Skeletal muscle tissue (tissue), 4 donors: ENCODE measurements around the gene DHX9. TPM values are rescaled to one million over a fixed set of nuclear protein-coding genes. Genes with fewer than 3 reads are reported as not detected.
"Not testable (repeated sequence)": the region's sequence is repeated elsewhere in the genome, so short reads cannot be mapped to it uniquely, and the experiment has no call there.

Source experiments
- H3K27ac ChIP-seq: one replicate; pipeline ENCODE4 v1.7.0; 2013; ENCODE audit warnings: mild to moderate bottlenecking, low read depth, low read length, inconsistent platforms
- H3K27me3 ChIP-seq, 3 donors: one replicate each; pipeline ENCODE4 v1.7.0; 2013; ENCODE audit warnings: low read length in 3 of 3; ENCODE audit not compliant: control insufficient read depth in 3 of 3, insufficient read depth in 3 of 3
- H3K36me3 ChIP-seq, 3 donors: one replicate each; pipeline ENCODE4 v1.7.0; 2013; ENCODE audit warnings: low read length in 3 of 3; ENCODE audit not compliant: control insufficient read depth in 3 of 3, insufficient read depth in 3 of 3
- H3K4me1 ChIP-seq, 3 donors: one replicate each; pipeline ENCODE4 v1.7.0; 2013; ENCODE audit warnings: low read length in 3 of 3, mild to moderate bottlenecking in 3 of 3; ENCODE audit not compliant: control insufficient read depth in 3 of 3, insufficient read depth in 3 of 3
- H3K4me3 ChIP-seq, 3 donors: one replicate each; pipeline ENCODE4 v1.7.0; 2013; ENCODE audit warnings: low read length in 3 of 3
- H3K9ac ChIP-seq, 3 donors: one replicate each; pipeline ENCODE4 v1.7.0; 2013; ENCODE audit warnings: low read length in 3 of 3, mild to moderate bottlenecking in 3 of 3, moderate library complexity in 2 of 3, low read depth in 1 of 3
- H3K9me3 ChIP-seq, 3 donors: one replicate each; pipeline ENCODE4 v1.7.0; 2013; ENCODE audit warnings: low read length in 3 of 3; ENCODE audit not compliant: control insufficient read depth in 3 of 3
- total RNA-seq: library from RNA; depleted of rRNA; stranded (reverse); fragments of >200 nt; gene quantifications from one replicate; pipeline ENCODE4 v1.2.3, GENCODE V29; 2014
- donor health status: Osteomylitis.

DHX9 gene
- total RNA-seq, 1 donor from 2014 or later = 142 TPM

DNA sequence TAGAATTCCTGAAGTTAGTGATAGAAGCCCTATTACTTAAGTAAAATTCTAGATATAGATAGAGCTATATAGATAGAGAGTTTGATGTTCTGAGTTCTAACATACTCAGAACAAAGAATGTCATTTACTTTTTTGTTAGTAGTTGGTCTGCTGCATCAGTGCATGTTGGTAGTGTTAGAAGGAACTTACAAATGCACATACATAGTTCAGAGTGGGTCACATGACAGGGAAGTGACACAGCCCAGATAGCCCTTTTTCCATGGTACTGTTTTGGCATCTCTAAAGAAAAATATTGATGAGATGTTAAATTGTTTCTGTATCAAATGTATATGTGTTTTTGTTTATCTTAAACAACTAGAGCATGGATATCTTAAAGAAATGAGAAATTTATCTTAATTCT, 45.7 kb downstream of the DHX9 start:
- H3K36me3 ChIP-seq = peaks cover 52 to 80% (median 79%) of the 10 kb centered on the region in 3 donors
- no peak overlapping the region for H3K9ac ChIP-seq
- no peaks in the 10 kb centered on the region for H3K9me3 ChIP-seq
- no peaks in the 10 kb centered on the region for H3K4me1 ChIP-seq
- no peak overlapping the region for H3K27ac ChIP-seq
- H3K27me3 ChIP-seq = no peaks in the 10 kb centered on the region
- no peak overlapping the region for H3K4me3 ChIP-seq

DNA sequence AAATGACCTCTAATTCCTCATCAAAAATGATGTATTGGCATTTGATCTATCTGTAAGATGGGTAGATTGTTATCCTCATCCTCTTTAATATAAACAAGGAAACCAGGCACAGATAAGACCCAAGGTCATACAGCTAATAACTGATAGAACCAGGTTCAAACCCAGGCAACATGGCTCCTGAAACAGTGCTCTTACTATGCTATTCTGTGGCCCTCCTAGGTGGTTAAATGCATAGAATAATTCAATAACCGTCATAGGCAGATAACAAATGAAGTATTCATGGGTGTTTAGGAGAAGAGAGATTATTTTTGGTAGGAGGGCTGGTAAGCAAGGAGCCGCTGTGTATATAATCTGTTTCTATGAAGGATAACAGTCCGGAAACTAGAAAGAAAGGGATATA, 46.4 kb downstream of the DHX9 start:
- Histone ChIP-seq H3K9me3 (no peaks in the 10 kb centered on the region), H3K4me1 (no peaks in the 10 kb centered on the region), H3K9ac (no peak overlapping the region), H3K4me3 (no peak overlapping the region), H3K36me3 (peaks cover 47 to 73% (median 72%) of the 10 kb centered on the region in 3 donors), H3K27ac (no peak overlapping the region), H3K27me3 (no peaks in the 10 kb centered on the region)

DNA sequence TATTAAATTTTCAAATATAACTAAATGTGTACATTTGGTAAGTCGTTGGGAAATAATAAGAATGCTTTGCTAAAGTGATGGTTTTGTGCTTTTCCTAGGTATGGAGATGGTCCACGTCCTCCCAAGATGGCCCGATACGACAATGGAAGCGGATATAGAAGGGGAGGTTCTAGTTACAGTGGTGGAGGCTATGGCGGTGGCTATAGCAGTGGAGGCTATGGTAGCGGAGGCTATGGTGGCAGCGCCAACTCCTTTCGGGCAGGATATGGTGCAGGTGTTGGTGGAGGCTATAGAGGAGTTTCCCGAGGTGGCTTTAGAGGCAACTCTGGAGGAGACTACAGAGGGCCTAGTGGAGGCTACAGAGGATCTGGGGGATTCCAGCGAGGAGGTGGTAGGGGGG, 47.8 kb downstream of the DHX9 start:
- H3K9ac ChIP-seq = no peak overlapping the region
- H3K27ac ChIP-seq = no peak overlapping the region
- H3K4me3 ChIP-seq = no peak overlapping the region
- peaks cover 38 to 60% (median 58%) of the 10 kb centered on the region in 3 donors for H3K36me3 ChIP-seq
- no peaks in the 10 kb centered on the region for H3K4me1 ChIP-seq
- H3K9me3 ChIP-seq = no peaks in the 10 kb centered on the region
- H3K27me3 ChIP-seq = no peaks in the 10 kb centered on the region

DNA sequence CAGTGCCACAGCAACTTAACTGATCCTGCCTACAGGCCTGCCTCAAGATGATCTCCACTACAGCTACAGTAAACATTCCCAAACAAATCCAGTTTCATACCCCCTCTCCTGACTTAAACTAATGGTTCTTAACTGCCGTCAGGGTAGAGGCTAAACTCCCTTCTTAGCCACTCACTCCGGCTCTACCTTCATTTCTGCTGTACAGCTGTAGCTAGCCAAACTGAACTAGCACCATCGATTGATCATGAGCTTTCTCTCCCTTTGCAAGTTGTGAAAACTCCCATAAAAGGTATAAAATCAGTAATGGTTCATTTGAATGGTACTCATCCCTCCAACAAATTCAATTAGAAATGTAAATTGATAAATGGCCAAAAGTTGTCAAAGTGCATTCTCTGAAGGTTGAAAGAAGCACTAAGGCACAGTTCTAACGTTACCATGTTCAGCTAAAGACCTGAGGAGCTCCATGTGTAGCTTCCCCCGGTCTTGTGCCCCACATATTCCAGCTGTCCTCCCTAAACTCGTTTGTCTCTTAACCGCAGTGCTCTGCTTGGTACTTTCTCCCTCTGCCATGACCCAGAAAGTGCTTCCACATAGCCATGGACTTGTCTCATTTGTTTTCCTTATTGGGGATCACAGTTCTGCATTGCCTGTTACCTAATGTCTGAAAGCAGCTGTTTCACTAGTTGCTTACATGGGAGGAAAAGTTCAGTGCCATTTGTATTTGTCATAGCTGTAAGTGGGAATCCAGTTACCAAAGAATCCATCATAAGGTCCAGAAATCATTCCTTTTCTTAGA, 49.8 kb downstream of the DHX9 start:
- Histone ChIP-seq H3K27me3 (no peaks in the 10 kb centered on the region), H3K36me3 (peaks cover 25 to 43% (median 42%) of the 10 kb centered on the region in 3 donors), H3K4me1 (no peaks in the 10 kb centered on the region), H3K4me3 (no peak overlapping the region), H3K27ac (no peak overlapping the region), H3K9ac (no peak overlapping the region), H3K9me3 (no peaks in the 10 kb centered on the region)

DNA sequence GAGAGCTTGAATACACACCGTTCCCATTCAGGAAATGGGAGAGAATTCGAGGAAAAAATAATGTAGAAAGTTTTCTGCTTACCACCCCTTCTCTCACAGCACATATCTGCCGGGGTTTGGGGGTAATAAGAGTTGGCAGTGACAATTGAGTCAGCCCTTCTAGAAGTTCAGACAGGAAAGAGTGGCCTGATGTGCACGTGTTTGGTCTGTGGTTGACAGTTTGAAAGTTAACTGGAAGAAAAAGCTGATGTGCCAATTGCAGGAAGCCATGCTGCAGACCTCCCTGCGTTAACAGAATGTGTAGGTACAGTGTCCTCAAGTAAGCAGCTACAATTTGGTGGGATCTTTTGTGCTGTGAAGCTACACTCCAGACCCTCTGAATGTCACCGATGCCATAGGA, 50.9 kb downstream of the DHX9 start:
- H3K4me1 ChIP-seq = no peaks in the 10 kb centered on the region
- H3K9ac ChIP-seq = no peak overlapping the region
- no peaks in the 10 kb centered on the region for H3K9me3 ChIP-seq
- H3K27ac ChIP-seq = no peak overlapping the region
- peaks cover 18 to 35% (median 34%) of the 10 kb centered on the region in 3 donors for H3K36me3 ChIP-seq
- no peaks in the 10 kb centered on the region for H3K27me3 ChIP-seq
- no peak overlapping the region for H3K4me3 ChIP-seq

DNA sequence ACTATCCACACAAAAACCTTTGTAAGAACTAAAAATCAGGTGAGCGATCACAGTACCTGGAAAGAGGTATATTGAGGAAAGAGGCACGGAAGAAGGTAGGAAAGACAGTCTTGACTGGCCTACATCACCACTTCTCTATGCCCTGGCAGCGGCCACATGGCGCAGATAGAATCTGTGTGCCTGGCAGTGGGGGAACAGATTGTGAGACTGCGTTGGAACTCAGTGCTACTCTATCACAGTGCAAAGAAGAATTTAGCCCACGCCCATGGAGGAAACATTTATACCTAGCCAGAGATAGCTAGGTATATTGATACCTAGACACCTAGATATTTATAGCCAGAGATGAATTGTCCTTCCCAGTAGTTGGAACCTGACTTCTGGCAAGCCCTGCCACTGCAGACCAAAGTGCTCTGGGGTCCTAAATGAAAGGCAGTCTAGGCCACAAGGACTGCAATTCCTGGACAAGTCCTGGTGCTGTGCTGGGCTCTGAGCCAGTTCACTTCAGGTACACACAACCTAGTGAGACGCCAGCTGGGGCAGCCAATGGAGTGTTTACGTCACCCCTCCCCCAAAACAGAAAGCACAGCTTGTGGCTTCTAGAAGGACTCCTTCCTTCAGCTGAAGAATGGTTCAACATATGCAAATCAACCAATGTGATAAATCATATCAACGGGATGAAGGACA, 51.9 kb downstream of the DHX9 start:
- no peak overlapping the region for H3K27ac ChIP-seq
- H3K27me3 ChIP-seq = no peaks in the 10 kb centered on the region
- H3K36me3 ChIP-seq = peaks cover 13 to 27% (median 26%) of the 10 kb centered on the region in 3 donors
- no peaks in the 10 kb centered on the region for H3K9me3 ChIP-seq
- no peak overlapping the region for H3K4me3 ChIP-seq
- H3K4me1 ChIP-seq = no peaks in the 10 kb centered on the region
- H3K9ac ChIP-seq = no peak overlapping the region

DNA sequence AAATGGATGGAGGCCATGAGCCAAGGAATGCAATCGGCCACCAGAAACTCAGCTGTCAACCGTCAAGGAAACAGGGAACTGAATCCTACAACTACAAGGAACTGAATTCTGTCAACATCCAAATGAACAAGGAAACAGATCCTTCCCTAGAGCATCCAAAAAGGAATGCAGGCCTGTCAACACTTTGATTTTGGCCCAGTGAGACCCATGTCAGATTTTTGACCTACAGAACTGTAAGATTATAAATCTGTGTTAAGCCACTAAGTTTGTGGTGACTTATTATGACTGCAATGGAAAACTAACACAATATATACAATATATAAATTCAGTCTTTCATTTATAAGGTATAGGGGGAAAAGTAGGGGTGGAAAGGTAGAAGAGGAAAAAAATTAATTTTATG, 58.5 kb downstream of the DHX9 start:
- no peak overlapping the region for H3K9ac ChIP-seq
- H3K4me1 ChIP-seq = no peaks in the 10 kb centered on the region
- no peaks in the 10 kb centered on the region for H3K9me3 ChIP-seq
- no peak overlapping the region for H3K27ac ChIP-seq
- no peaks in the 10 kb centered on the region for H3K36me3 ChIP-seq
- no peak overlapping the region for H3K4me3 ChIP-seq
- H3K27me3 ChIP-seq = no peaks in the 10 kb centered on the region

DNA sequence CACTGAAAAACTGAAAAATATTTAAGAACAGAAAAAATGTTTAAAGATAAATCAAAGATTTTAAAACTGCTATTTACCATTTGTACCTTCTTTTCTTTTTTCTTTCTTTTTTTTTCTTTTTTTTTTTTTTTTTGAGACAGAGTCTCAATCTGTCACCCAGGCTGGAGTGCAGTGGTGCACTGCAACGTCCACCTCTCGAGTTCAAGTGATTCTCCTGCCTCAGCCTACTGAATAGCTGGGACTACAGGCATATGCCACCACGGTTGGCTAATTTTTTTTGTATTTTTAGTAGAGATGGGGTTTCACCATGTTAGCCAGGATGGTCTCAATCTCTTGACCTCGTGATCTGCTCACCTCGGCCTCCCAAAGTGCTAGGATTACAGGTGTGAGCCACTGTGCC, 62.8 kb downstream of the DHX9 start:
- H3K27ac ChIP-seq, H3K4me3 ChIP-seq, H3K36me3 ChIP-seq, H3K9ac ChIP-seq, H3K27me3 ChIP-seq, H3K4me1 ChIP-seq, H3K9me3 ChIP-seq: not testable (repeated sequence)

DNA sequence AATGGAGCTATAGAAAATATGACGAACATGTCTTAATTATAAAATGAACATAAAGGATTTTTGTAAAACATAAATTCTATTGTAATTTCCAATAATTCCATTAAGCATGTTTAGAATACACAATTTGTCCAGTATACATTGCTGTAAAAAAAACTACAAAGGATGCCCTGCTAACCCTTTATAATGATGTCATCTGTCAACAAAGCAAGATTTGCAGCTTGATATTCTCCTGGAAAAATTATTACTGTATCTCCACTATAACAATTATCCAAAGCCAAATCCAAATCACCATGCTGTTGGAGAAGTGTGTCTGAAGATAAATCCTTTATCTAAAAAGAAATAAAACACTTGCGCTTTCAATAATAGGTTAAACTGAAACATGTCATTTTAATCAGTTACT, 66.2 kb downstream of the DHX9 start:
- no peaks in the 10 kb centered on the region for H3K4me1 ChIP-seq
- H3K9me3 ChIP-seq = no peaks in the 10 kb centered on the region
- H3K9ac ChIP-seq = no peak overlapping the region
- no peaks in the 10 kb centered on the region for H3K36me3 ChIP-seq
- H3K4me3 ChIP-seq = no peak overlapping the region
- H3K27me3 ChIP-seq = no peaks in the 10 kb centered on the region
- H3K27ac ChIP-seq = no peak overlapping the region

DNA sequence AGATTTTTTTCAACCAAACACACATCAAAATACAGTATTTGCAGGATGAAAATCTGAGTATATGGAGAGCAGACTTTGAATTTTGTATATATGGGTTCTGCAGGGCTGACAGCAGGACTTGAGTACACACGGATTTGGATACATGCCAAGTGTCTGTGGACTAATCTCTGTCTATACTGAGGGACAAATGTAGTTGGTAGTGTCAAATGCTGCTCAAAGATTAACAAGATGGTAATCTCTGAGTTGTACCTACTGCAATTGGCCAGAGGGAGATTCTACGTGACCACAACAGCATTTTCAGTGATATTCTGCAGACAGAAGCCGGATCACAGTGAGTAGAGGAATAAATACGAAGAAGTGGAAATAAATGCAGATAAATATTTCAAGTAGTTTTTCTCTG, 70.4 kb downstream of the DHX9 start:
- Histone ChIP-seq H3K9ac (no peak overlapping the region), H3K27me3 (no peaks in the 10 kb centered on the region), H3K4me3 (no peak overlapping the region), H3K9me3 (no peaks in the 10 kb centered on the region), H3K4me1 (no peaks in the 10 kb centered on the region), H3K27ac (no peak overlapping the region), H3K36me3 (no peaks in the 10 kb centered on the region)
